Activated CD4-positive, CD25-positive, alpha-beta regulatory T cell (primary cell): ENCODE data around the gene UGT1A9.

Experiments used
- DNase-seq, 4 experiments: peaks; one replicate each; lab custom pipeline; 2025; lab: John Stamatoyannopoulos, UW

Gene UGT1A9

GRCh38 chr2:233817361-233817911 lies 145.7 kb downstream of the UGT1A9 start:
- no peak for DNase-seq

- DNase-seq, result no peak
These were observed 146.4 kb downstream of the UGT1A9 start for GRCh38 chr2:233817995-233818638.

- DNase-seq, result no peak
These were observed 147.2 kb downstream of the UGT1A9 start for GRCh38 chr2:233818639-233819621.

GRCh38 chr2:233819884-233820773 lies 148.4 kb downstream of the UGT1A9 start:
- no peak for DNase-seq

DNA sequence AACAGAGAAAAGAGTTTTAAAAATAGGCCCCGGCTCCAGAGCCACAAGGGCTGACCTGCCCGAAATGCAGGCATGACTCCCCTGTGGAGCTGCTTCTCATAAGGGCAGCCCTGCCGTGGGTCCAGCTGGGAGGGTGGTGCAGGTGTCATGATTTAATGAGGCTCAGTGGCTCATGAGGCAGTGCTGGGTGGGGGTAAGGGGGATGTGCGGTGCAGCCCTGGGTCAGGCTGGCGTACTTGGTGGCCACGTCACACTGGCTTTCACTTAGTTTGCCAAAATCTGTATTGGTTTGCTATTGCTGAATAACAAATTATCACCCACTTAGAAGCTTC lies 149.0 kb downstream of the UGT1A9 start:
- no peak for DNase-seq

DNA sequence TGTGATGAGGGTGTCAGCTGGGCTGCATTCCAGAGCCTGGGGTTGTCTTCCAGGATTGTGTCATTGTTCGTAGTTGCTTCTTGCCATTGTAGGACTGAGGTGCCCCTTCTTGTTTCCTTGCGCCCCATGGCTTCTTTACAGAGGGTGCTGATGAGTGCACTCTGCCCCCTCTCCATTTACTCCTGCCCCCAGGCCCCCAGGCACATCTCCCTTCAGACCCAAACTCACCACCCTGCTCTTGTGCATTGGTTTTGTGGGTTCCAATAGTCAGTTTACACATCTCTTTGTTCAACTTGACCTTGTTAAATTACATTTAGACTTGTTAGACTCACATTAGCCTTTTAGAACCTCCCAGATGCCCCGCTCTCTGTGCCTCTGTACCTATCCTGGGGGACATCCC lies 149.5 kb downstream of the UGT1A9 start:
- DNase-seq, result no peak

DNA sequence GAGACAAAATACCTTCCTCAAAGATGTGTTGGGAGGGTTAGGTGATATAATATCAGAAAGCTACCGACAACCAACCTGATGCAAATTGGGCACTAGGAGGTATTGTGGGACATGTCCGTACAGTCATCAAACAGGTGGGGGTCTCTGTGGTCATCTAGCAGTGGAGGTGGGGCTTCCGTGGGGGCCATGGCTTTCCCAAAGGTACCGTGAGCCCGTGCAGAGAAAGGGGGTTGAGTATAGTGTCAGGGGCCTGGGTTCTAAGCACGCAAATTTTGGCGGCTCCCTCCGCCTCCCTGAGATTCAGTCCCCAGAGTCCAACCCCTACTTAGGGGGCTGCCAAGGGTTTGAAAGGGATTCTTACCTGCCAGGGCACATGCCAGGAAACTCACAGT lies 150.0 kb downstream of the UGT1A9 start:
- no peak for DNase-seq

GRCh38 chr2:233822101-233822771 lies 150.5 kb downstream of the UGT1A9 start:
- DNase-seq, result no peak
